ENCODE results near the gene C17orf67. TPM values are rescaled to one million over a fixed set of nuclear protein-coding genes. Genes with fewer than 3 reads are reported as not detected.

C17orf67 gene
- total RNA-seq, 1 donor from 2014 or later: 2.4 TPM

- Mint-ChIP-seq H3K36me3 (ENCODE audit: unreplicated experiment) (peaks cover 31% of the 10 kb centered on the region), H3K9me3 (ENCODE audit: unreplicated experiment) (no peaks in the 10 kb centered on the region), H3K4me3 (ENCODE audit: unreplicated experiment) (no peak overlapping the region), H3K27ac (ENCODE audit: unreplicated experiment) (no peak overlapping the region), H3K4me1 (ENCODE audit: unreplicated experiment) (no peaks in the 10 kb centered on the region), H3K27me3 (ENCODE audit: unreplicated experiment) (no peaks in the 10 kb centered on the region)
- TF ChIP-seq CTCF (IDR thresholded peaks at IDR 0.05): no peak
- DNase-seq (ENCODE audit: extremely low spot score, unreplicated experiment): no peak
Observed at GRCh38 chr17:56849131-56849530, 15.4 kb upstream of the C17orf67 start.

- Mint-ChIP-seq H3K4me3 (ENCODE audit: unreplicated experiment) (no peak overlapping the region), H3K36me3 (ENCODE audit: unreplicated experiment) (peaks cover 30% of the 10 kb centered on the region), H3K27ac (ENCODE audit: unreplicated experiment) (no peak overlapping the region), H3K4me1 (ENCODE audit: unreplicated experiment) (no peaks in the 10 kb centered on the region), H3K9me3 (ENCODE audit: unreplicated experiment) (no peaks in the 10 kb centered on the region), H3K27me3 (ENCODE audit: unreplicated experiment) (no peaks in the 10 kb centered on the region)
- TF ChIP-seq CTCF (IDR thresholded peaks at IDR 0.05): no peak
- no peak for DNase-seq (ENCODE audit: extremely low spot score, unreplicated experiment)
Observed at GRCh38 chr17:56847106-56847505, 13.4 kb upstream of the C17orf67 start.

- no peaks in the 10 kb centered on the region for H3K27me3 Mint-ChIP-seq (ENCODE audit: unreplicated experiment)
- peaks cover 30% of the 10 kb centered on the region for H3K36me3 Mint-ChIP-seq (ENCODE audit: unreplicated experiment)
- no peaks in the 10 kb centered on the region for H3K4me1 Mint-ChIP-seq (ENCODE audit: unreplicated experiment)
- no peak overlapping the region for H3K4me3 Mint-ChIP-seq (ENCODE audit: unreplicated experiment)
- DNase-seq (ENCODE audit: extremely low spot score, unreplicated experiment): no peak
- no peak for TF ChIP-seq CTCF (IDR thresholded peaks at IDR 0.05)
- H3K27ac Mint-ChIP-seq (ENCODE audit: unreplicated experiment): no peak overlapping the region
- no peaks in the 10 kb centered on the region for H3K9me3 Mint-ChIP-seq (ENCODE audit: unreplicated experiment)
Observed at GRCh38 chr17:56845934-56846333, 12.2 kb upstream of the C17orf67 start.

- no peaks in the 10 kb centered on the region for H3K27me3 Mint-ChIP-seq (ENCODE audit: unreplicated experiment)
- no peak for TF ChIP-seq CTCF (IDR thresholded peaks at IDR 0.05)
- DNase-seq (ENCODE audit: extremely low spot score, unreplicated experiment): no peak
- no peaks in the 10 kb centered on the region for H3K4me1 Mint-ChIP-seq (ENCODE audit: unreplicated experiment)
- no peak overlapping the region for H3K4me3 Mint-ChIP-seq (ENCODE audit: unreplicated experiment)
- no peaks in the 10 kb centered on the region for H3K9me3 Mint-ChIP-seq (ENCODE audit: unreplicated experiment)
- peaks cover 14% of the 10 kb centered on the region for H3K36me3 Mint-ChIP-seq (ENCODE audit: unreplicated experiment)
- H3K27ac Mint-ChIP-seq (ENCODE audit: unreplicated experiment): no peak overlapping the region
Observed at GRCh38 chr17:56842577-56842976, 8.9 kb upstream of the C17orf67 start.

GRCh38 chr17:56838687-56839086, 5.0 kb upstream of the C17orf67 start:
- Mint-ChIP-seq H3K27me3 (ENCODE audit: unreplicated experiment) (no peaks in the 10 kb centered on the region), H3K4me3 (ENCODE audit: unreplicated experiment) (no peak overlapping the region), H3K4me1 (ENCODE audit: unreplicated experiment) (peaks cover 8% of the 10 kb centered on the region), H3K36me3 (ENCODE audit: unreplicated experiment) (peaks cover 8% of the 10 kb centered on the region), H3K9me3 (ENCODE audit: unreplicated experiment) (no peaks in the 10 kb centered on the region), H3K27ac (ENCODE audit: unreplicated experiment) (no peak overlapping the region)
- DNase-seq (ENCODE audit: extremely low spot score, unreplicated experiment): no peak
- no peak for TF ChIP-seq CTCF (IDR thresholded peaks at IDR 0.05)
